NCI-H2081 treated with DMSO at 0.1 percent for 48 hours (cell line): ENCODE results near the gene ZNF408.

Experiments
- DNase-seq: peaks from one replicate; lab custom pipeline; 2025; lab: John Stamatoyannopoulos, UW

Gene ZNF408

DNA sequence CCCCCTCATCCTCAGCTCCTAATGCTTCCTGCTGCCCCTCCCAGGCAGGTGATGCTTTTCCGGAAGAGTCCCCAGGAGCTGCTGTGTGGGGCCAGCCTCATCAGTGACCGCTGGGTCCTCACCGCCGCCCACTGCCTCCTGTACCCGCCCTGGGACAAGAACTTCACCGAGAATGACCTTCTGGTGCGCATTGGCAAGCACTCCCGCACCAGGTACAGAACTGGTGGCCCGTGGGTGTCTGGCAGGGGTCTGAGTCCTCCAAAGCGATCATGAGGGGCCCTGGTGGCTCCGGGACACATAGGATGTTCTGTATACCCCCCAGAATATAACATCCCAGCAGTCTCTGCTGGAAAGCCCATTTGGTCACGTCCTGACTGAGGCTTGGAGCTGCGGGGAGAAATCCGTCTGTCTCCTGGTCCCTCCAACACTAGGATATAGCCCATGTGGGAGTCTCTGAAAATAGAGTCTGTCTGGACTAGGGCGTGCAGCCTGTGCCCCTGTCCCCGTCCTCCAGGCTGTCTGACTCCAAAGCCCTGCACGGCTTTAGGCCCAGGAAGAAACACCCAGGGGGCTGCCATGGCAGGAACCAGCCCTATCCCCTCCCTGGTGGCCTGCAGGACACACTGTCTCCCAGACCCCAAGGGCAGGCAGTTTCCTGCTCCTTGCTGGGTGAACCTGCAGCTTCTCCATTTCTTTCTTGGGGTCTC is 27.3 kb downstream of the ZNF408 start:
- no peak for DNase-seq

GRCh38 chr11:46728659-46729040 is 27.8 kb downstream of the ZNF408 start:
- DNase-seq, result no peak

- no peak for DNase-seq
Observed at GRCh38 chr11:46729110-46730027, 28.5 kb downstream of the ZNF408 start.

- DNase-seq, result no peak
Observed at GRCh38 chr11:46731545-46731944, 30.7 kb downstream of the ZNF408 start.

DNA sequence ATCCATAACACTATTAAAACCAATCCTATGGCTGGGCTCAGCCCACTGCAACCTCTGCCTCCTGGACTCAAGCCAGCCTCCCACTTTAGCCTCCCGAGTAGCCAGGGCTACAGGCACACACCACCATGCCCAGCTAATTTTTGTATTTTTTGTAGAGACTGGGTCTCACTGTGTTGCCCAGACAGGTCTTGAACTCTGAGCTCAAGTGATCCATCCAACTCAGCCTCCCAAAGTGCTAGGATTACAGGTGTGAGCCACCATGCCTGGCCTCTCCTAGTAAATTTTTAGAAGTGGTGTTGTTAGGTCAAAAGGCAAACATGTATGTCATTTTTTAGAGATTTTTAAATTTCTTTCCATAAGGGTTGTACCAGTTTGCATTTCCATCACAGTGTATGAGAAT is 32.4 kb downstream of the ZNF408 start:
- DNase-seq, result no peak

GRCh38 chr11:46736146-46736545 is 35.3 kb downstream of the ZNF408 start:
- no peak for DNase-seq

GRCh38 chr11:46736615-46737014 is 35.8 kb downstream of the ZNF408 start:
- DNase-seq, result no peak

DNA sequence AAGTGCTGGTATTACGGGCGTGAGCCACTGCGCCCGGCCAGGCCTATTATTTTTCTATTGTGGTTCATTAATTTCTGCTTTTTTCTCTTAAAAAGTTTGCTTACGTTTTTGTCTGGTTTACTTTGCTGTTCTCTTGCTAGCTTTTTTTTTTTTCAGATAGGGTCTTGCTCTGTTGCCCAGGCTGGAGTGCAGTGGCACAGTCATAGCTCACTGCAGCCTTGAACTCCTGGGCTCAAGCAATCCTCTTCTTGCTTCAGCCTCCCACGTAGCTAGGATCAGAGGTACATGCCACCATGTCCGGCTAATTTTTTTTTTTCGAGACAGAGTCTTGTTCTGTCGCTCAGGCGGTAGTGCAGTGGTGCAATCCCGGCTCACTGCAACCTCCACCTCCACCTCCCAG is 36.9 kb downstream of the ZNF408 start:
- no peak for DNase-seq

GRCh38 chr11:46738887-46739286 is 38.1 kb downstream of the ZNF408 start:
- no peak for DNase-seq

DNA sequence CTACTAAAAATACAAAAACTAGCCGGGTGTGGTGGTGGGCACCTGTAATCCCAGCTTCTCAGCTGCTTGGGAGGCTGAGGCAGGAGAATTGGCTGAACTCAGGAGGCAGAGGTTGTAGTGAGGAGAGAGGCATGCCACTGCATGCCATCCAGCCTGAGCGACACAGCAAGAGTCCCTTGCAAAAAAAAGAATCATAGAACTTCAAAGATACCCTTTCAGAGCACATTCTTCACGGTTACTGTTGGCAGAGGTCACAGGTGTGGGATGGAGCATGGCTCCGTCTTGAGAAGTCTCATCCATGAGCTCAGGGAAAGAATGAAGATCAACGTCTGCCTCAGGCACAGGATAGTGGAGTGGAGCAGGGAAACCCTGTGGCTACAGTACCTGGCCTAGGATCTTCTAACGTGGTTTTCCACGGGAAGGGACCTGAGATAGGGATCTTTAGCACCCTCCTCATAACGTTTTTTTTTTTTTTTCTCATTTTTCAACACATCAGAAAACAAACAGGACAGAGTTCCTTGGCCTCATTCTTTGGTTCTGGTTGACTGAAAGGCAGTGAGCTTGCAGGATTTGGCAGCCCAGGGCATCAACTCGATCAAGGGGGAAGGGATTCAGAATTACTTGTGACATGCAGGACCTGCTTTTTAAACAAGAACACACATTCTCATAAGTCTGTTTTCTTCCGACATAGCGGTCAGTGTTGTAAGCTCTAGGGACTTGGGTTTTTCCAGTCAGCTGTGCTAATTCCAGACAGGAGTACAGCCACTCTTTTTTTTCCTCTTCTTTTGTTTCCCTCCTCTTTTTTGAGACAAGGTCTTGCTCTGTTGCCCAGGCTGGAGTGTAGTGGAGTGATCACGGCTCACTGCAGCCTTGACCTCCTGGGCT is 41.0 kb downstream of the ZNF408 start:
- no peak for DNase-seq

- DNase-seq, result no peak
Observed at GRCh38 chr11:46743043-46743442, 42.2 kb downstream of the ZNF408 start.

DNA sequence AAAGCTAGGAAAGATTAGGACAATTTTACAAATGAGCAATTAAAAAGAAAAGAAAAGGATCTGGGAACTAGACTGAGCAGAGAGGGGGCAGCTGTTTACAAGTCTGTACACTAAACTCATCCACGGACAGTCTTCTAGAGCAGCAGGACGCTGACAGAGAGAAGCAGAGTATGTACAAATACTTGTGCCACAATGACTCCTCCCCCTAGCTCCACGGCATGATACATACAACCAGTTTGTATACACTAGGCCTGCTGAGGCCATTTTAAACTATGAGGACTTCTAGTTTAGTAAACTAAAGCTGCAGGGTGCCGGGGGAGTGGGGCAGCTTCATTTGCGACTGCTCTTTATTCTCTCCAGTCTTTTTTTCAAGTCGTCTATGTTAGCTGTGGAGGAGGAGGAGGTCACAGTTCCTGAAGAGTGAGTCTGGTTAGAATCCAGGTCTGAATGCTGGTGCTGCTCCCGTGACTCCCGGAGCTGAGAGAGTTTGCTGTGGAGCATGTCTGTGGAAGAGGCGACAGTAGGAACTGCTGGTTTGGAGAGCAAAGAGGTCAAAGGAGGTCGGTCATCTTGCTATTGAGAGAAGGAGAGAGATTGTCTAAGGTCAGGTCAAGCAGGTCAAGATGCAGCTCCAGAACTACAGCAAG is 43.0 kb downstream of the ZNF408 start:
- no peak for DNase-seq

DNA sequence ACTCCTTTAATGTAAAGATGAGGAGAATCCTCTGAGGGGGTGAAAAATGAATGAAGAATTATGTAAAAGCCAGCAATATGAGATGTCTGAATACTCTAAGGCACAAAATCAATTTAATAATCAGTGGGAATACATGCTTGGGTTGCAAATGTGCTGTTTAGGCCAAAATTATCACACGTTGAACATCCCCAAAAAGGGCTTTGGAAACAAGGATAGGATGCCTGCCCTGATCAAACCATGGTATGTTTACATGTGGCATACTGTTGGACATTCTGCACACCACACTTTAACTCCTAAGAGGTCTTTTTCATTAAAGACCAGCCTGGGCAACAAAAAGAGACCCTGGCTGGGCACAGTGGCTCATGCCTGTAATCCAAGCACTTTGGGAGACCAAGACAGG is 44.5 kb downstream of the ZNF408 start:
- no peak for DNase-seq

GRCh38 chr11:46745995-46746394 is 45.2 kb downstream of the ZNF408 start:
- DNase-seq, result no peak

- DNase-seq, result no peak
Observed at GRCh38 chr11:46747150-46747549, 46.3 kb downstream of the ZNF408 start.
